HG03378 (cell line): ENCODE measurements around the gene SLC15A2.
"Not testable (repeated sequence)": the region's sequence is repeated elsewhere in the genome, so short reads cannot be mapped to it uniquely, and the experiment has no call there.

Source experiments
- ATAC-seq: cut with Tn5 transposase; IDR thresholded peaks from one replicate; pipeline ENCODE4 v1.9.1; 2021; ENCODE audit warnings: mild to moderate bottlenecking, moderate library complexity; ENCODE audit not compliant: unreplicated experiment

Gene SLC15A2

GRCh38 chr3:121918779-121919483 is 24.7 kb downstream of the SLC15A2 start:
- no peak for ATAC-seq

GRCh38 chr3:121924734-121925133 is 30.5 kb downstream of the SLC15A2 start:
- no peak for ATAC-seq

- no peak for ATAC-seq
These were observed 32.2 kb downstream of the SLC15A2 start for GRCh38 chr3:121926380-121926779.

GRCh38 chr3:121938141-121938855 is 44.1 kb downstream of the SLC15A2 start:
- ATAC-seq, result not testable (repeated sequence)

- no peak for ATAC-seq
These were observed 47.4 kb downstream of the SLC15A2 start for GRCh38 chr3:121941592-121941991.

- ATAC-seq, result no peak
These were observed 48.0 kb downstream of the SLC15A2 start for GRCh38 chr3:121942116-121942786.

- ATAC-seq, result no peak
These were observed 49.2 kb downstream of the SLC15A2 start for GRCh38 chr3:121943431-121943830.

GRCh38 chr3:121948641-121949040 is 54.4 kb downstream of the SLC15A2 start:
- no peak for ATAC-seq

- no peak for ATAC-seq
These were observed 57.2 kb downstream of the SLC15A2 start for GRCh38 chr3:121951291-121951919.

- ATAC-seq, result no peak
These were observed 62.2 kb downstream of the SLC15A2 start for GRCh38 chr3:121956363-121956762.

GRCh38 chr3:121957674-121958415 is 63.6 kb downstream of the SLC15A2 start:
- ATAC-seq, result peak; percentile 79

- no peak for ATAC-seq
These were observed 64.6 kb downstream of the SLC15A2 start for GRCh38 chr3:121958801-121959200.

GRCh38 chr3:121961283-121961682 is 67.1 kb downstream of the SLC15A2 start:
- ATAC-seq, result no peak

- no peak for ATAC-seq
These were observed 68.2 kb downstream of the SLC15A2 start for GRCh38 chr3:121962443-121962842.

GRCh38 chr3:121963608-121964007 is 69.4 kb downstream of the SLC15A2 start:
- ATAC-seq, result no peak

- no peak for ATAC-seq
These were observed 75.4 kb downstream of the SLC15A2 start for GRCh38 chr3:121969631-121970030.

GRCh38 chr3:121970047-121970446 is 75.8 kb downstream of the SLC15A2 start:
- ATAC-seq, result no peak

- no peak for ATAC-seq
These were observed 80.5 kb downstream of the SLC15A2 start for GRCh38 chr3:121974601-121975111.

GRCh38 chr3:121975702-121976302 is 81.6 kb downstream of the SLC15A2 start:
- ATAC-seq, result no peak

GRCh38 chr3:121976727-121977126 is 82.5 kb downstream of the SLC15A2 start:
- no peak for ATAC-seq
